ENCODE data around the gene ACE.

Gene ACE

DNA sequence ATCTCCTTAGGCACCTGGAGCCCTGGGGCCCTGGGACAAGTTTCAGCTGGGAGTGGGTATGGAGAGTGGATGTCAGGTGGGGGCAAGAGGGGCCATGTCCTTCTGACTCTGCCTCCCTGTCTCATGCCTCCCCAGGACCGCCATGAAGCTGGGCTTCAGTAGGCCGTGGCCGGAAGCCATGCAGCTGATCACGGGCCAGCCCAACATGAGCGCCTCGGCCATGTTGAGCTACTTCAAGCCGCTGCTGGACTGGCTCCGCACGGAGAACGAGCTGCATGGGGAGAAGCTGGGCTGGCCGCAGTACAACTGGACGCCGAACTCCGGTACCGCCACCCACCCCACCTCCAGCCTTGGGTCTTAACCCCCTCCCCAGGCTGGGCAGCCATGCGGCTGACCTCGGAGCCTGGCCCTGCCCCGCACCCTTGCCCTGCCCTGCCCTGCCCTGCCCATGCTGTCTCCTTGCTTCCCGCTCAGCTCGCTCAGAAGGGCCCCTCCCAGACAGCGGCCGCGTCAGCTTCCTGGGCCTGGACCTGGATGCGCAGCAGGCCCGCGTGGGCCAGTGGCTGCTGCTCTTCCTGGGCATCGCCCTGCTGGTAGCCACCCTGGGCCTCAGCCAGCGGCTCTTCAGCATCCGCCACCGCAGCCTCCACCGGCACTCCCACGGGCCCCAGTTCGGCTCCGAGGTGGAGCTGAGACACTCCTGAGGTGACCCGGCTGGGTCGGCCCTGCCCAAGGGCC, 20.0 kb downstream of the ACE start:
- Histone ChIP-seq H3K27ac (ENCODE audit: low read depth, low read length) (no peak overlapping the region), H3K4me3 (ENCODE audit: low read depth in 1 of 5, low read length in 5 of 5) (no peak overlapping the region), H3K36me3 (ENCODE audit: control insufficient read depth in 5 of 5, insufficient read depth in 5 of 5, low read length in 5 of 5) (peaks cover 0 to 41% (median 28%) of the 10 kb centered on the region in 5 donors), H3K9ac (ENCODE audit: low read length in 5 of 5) (no peak overlapping the region), H3K27me3 (ENCODE audit: control insufficient read depth in 5 of 5, insufficient read depth in 4 of 5, low read length in 5 of 5) (peaks cover 0 to 4% (median 4%) of the 10 kb centered on the region in 5 donors), H3K9me3 (ENCODE audit: control insufficient read depth in 5 of 5, low read length in 5 of 5) (no peaks in the 10 kb centered on the region), H3K4me1 (ENCODE audit: control insufficient read depth in 5 of 5, insufficient read depth in 5 of 5, low read length in 5 of 5) (peaks cover 0 to 3% (median 0%) of the 10 kb centered on the region in 5 donors)

DNA sequence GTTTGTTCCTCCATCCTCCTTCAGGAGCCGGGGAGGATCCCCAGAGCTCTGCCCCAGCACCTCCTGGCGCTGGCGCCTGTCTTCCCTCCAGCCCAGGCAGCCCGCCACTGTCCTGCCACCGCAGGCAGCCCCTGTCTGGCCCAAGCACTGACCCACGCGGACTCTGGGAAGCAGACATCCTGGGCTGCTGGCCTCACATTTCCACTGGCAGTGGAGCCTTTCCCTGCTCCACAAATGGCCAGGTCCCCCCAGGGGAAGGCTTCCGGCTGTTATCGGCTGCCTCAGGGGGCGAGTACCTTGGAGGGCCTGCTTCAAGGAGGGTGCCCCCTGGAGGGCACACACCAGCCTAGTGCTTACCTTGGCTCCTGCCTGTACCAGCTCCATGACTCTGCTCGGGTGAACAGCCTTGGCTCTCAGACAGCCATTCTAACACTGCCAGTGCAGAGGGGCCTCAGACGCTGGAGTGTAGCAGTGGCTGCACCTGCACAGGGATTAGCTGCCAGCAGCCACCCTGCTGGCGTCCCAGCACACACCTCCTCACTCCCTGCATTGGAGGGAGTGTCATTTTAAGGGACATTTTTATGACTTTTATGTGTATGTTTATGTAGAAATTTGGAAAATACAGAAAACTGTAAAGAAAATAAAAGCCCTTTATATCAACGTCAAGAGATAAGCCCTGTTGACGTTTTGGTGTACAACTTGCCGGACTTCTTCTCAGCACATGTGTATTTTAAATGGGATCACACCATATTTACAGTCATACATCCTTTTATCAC, 21.0 kb downstream of the ACE start:
- no peak overlapping the region for H3K4me3 ChIP-seq (ENCODE audit: low read depth in 1 of 5, low read length in 5 of 5)
- H3K27ac ChIP-seq (ENCODE audit: low read depth, low read length), result no peak overlapping the region
- H3K9ac ChIP-seq (ENCODE audit: low read length in 5 of 5), result no peak overlapping the region
- H3K36me3 ChIP-seq (ENCODE audit: control insufficient read depth in 5 of 5, insufficient read depth in 5 of 5, low read length in 5 of 5), result peaks cover 0 to 39% (median 28%) of the 10 kb centered on the region in 5 donors
- H3K9me3 ChIP-seq (ENCODE audit: control insufficient read depth in 5 of 5, low read length in 5 of 5), result no peaks in the 10 kb centered on the region
- peaks cover 0 to 4% (median 4%) of the 10 kb centered on the region in 5 donors for H3K27me3 ChIP-seq (ENCODE audit: control insufficient read depth in 5 of 5, insufficient read depth in 4 of 5, low read length in 5 of 5)
- H3K4me1 ChIP-seq (ENCODE audit: control insufficient read depth in 5 of 5, insufficient read depth in 5 of 5, low read length in 5 of 5), result peaks cover 0 to 3% (median 0%) of the 10 kb centered on the region in 5 donors

DNA sequence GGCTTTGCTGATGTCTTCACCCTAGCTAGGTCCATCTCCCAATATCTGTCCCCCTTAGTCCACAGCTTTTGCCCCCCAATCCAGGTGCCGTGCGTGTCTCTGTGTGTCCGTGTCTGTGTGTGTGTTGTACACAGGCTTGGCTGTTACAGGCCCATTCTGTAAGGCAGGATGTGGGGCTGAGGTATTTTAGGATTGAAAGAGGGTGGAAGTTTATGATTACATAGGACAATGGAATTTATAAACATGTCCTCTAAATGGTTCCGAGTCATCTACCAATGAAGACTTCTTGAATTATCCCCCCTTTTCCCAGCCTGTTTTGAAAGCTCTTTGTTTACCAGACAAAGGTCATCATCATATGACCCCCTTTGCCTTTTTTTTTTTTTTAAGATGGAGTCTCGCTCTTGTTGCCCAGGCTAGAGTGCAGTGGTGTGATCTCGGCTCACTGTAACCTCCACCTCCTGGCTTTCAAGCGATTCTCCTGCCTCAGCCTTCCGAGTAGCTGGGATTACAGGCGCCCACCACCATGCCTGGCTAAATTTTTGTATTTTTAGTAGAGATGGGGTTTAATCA, 21.9 kb downstream of the ACE start:
- no peaks in the 10 kb centered on the region for H3K9me3 ChIP-seq (ENCODE audit: control insufficient read depth in 5 of 5, low read length in 5 of 5)
- H3K4me1 ChIP-seq (ENCODE audit: control insufficient read depth in 5 of 5, insufficient read depth in 5 of 5, low read length in 5 of 5), result peaks cover 0 to 3% (median 0%) of the 10 kb centered on the region in 5 donors
- no peak overlapping the region for H3K27ac ChIP-seq (ENCODE audit: low read depth, low read length)
- peaks cover 0 to 4% (median 4%) of the 10 kb centered on the region in 5 donors for H3K27me3 ChIP-seq (ENCODE audit: control insufficient read depth in 5 of 5, insufficient read depth in 4 of 5, low read length in 5 of 5)
- H3K36me3 ChIP-seq (ENCODE audit: control insufficient read depth in 5 of 5, insufficient read depth in 5 of 5, low read length in 5 of 5), result peaks cover 0 to 32% (median 23%) of the 10 kb centered on the region in 5 donors
- no peak overlapping the region for H3K9ac ChIP-seq (ENCODE audit: low read length in 5 of 5)
- H3K4me3 ChIP-seq (ENCODE audit: low read depth in 1 of 5, low read length in 5 of 5), result no peak overlapping the region

DNA sequence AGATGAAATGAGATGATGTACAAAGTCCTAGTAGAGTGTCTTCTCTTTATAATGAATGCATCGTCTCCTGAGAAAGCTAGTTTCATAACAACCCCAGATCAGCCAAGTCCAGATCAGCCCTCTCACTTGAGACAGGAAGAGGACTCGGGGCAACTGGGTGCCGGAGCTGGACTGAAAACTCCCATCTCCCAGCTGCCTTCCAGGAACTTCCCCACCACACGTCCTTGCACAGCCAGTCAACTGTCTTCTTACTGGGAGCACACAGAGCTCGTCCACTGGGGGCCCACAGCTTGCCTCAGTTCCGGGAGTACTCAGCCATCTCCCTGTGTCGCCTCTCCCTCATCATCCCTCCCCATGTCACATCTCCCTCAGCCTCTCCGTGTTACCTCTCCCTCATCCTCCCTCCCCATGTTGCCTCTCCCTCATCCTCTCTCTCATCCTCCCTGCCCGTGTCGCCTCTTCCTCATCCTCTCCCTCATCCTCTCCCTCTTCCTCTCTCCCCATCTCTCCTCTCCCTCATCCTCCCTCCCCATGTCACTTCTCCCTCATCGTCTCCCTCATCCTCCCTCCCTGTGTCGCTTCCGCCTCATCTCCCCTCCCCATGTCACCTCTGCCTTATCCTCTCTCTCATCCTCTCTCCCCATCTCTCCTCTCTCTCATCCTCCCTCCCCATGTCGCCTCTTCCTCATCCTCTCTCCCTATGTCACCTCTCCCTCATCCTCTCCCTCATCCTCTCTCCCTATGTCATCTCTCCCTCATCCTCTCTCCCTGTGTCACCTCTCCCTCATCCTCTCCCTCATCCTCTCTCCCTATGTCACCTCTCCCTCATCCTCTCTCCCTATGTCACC, 23.9 kb downstream of the ACE start:
- no peak overlapping the region for H3K27ac ChIP-seq (ENCODE audit: low read depth, low read length)
- peaks cover 0 to 14% (median 6%) of the 10 kb centered on the region in 5 donors for H3K36me3 ChIP-seq (ENCODE audit: control insufficient read depth in 5 of 5, insufficient read depth in 5 of 5, low read length in 5 of 5)
- H3K4me3 ChIP-seq (ENCODE audit: low read depth in 1 of 5, low read length in 5 of 5), result no peak overlapping the region
- H3K9ac ChIP-seq (ENCODE audit: low read length in 5 of 5), result no peak overlapping the region
- H3K9me3 ChIP-seq (ENCODE audit: control insufficient read depth in 5 of 5, low read length in 5 of 5), result peaks cover 0 to 3% (median 0%) of the 10 kb centered on the region in 5 donors
- H3K27me3 ChIP-seq (ENCODE audit: control insufficient read depth in 5 of 5, insufficient read depth in 4 of 5, low read length in 5 of 5), result peaks cover 0 to 4% (median 4%) of the 10 kb centered on the region in 5 donors
- H3K4me1 ChIP-seq (ENCODE audit: control insufficient read depth in 5 of 5, insufficient read depth in 5 of 5, low read length in 5 of 5), result peaks cover 0 to 3% (median 0%) of the 10 kb centered on the region in 5 donors

DNA sequence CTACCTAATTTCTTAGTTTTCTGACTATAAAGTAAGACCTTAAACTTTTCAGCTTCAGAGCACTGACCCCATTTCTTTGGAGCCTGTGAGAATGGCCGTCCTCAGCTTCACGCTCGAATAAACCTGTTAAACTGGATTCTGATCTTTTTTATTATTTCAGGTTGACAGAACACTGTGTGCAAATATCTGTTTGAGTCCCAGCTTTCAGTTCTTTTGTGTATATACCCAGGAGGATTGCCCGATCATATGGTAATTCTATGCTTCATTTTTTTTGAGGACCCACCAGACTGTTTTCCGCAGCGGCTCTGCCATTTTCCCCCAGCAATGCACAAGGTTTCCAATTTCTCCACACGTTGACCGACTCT, 26.5 kb downstream of the ACE start:
- peaks cover 0 to 3% (median 0%) of the 10 kb centered on the region in 5 donors for H3K4me1 ChIP-seq (ENCODE audit: control insufficient read depth in 5 of 5, insufficient read depth in 5 of 5, low read length in 5 of 5)
- peaks cover 0 to 19% (median 12%) of the 10 kb centered on the region in 5 donors for H3K27me3 ChIP-seq (ENCODE audit: control insufficient read depth in 5 of 5, insufficient read depth in 4 of 5, low read length in 5 of 5)
- peaks cover 0 to 3% (median 0%) of the 10 kb centered on the region in 5 donors for H3K9me3 ChIP-seq (ENCODE audit: control insufficient read depth in 5 of 5, low read length in 5 of 5)
- no peak overlapping the region for H3K4me3 ChIP-seq (ENCODE audit: low read depth in 1 of 5, low read length in 5 of 5)
- H3K27ac ChIP-seq (ENCODE audit: low read depth, low read length), result no peak overlapping the region
- no peaks in the 10 kb centered on the region for H3K36me3 ChIP-seq (ENCODE audit: control insufficient read depth in 5 of 5, insufficient read depth in 5 of 5, low read length in 5 of 5)
- no peak overlapping the region for H3K9ac ChIP-seq (ENCODE audit: low read length in 5 of 5)

DNA sequence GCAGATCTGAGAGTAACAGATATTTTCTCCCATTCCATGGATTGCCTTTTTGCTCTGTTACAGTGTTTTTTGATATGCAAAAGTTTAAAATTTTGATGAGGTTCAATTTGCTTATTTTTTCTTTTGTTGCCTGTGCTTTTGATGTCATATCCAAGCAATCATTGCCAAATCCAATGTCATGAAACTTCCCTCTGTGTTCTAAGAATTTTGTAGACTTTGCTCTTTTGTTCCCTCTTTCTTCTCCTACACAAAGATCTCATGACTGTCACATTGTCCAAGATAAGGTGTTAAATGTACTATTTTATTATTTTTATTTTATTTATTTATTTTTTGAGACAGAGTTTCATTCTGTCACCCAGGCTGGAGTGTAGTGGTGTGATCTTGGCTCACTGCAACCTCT, 27.4 kb downstream of the ACE start:
- H3K27me3 ChIP-seq (ENCODE audit: control insufficient read depth in 5 of 5, insufficient read depth in 4 of 5, low read length in 5 of 5), result peaks cover 0 to 19% (median 12%) of the 10 kb centered on the region in 5 donors
- no peaks in the 10 kb centered on the region for H3K36me3 ChIP-seq (ENCODE audit: control insufficient read depth in 5 of 5, insufficient read depth in 5 of 5, low read length in 5 of 5)
- peaks cover 0 to 3% (median 0%) of the 10 kb centered on the region in 5 donors for H3K9me3 ChIP-seq (ENCODE audit: control insufficient read depth in 5 of 5, low read length in 5 of 5)
- no peak overlapping the region for H3K27ac ChIP-seq (ENCODE audit: low read depth, low read length)
- H3K9ac ChIP-seq (ENCODE audit: low read length in 5 of 5), result no peak overlapping the region
- no peak overlapping the region for H3K4me3 ChIP-seq (ENCODE audit: low read depth in 1 of 5, low read length in 5 of 5)
- H3K4me1 ChIP-seq (ENCODE audit: control insufficient read depth in 5 of 5, insufficient read depth in 5 of 5, low read length in 5 of 5), result no peaks in the 10 kb centered on the region

DNA sequence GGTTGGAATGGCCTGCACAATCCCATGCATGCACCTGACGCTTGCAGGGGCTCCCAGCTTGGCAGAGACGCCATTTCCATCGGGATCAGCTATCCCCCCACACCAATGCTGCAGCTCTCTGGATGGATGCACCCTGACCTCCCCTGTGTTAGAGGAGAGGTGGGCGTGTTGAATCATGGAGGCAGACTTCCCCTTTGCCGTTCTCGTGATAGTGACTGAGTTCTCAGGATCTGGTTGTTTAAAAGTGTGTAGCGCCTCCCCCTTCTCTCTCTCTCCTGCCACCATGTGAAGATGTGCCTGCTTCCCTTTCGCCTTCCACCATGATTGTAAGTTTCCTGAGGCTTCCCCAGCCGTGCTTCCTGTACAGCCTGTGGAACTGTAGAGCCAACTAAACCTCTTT, 28.5 kb downstream of the ACE start:
- Histone ChIP-seq H3K9me3 (ENCODE audit: control insufficient read depth in 5 of 5, low read length in 5 of 5) (peaks cover 0 to 3% (median 0%) of the 10 kb centered on the region in 5 donors), H3K27ac (ENCODE audit: low read depth, low read length) (no peak overlapping the region), H3K9ac (ENCODE audit: low read length in 5 of 5) (no peak overlapping the region), H3K36me3 (ENCODE audit: control insufficient read depth in 5 of 5, insufficient read depth in 5 of 5, low read length in 5 of 5) (no peaks in the 10 kb centered on the region), H3K4me3 (ENCODE audit: low read depth in 1 of 5, low read length in 5 of 5) (no peak overlapping the region), H3K4me1 (ENCODE audit: control insufficient read depth in 5 of 5, insufficient read depth in 5 of 5, low read length in 5 of 5) (no peaks in the 10 kb centered on the region), H3K27me3 (ENCODE audit: control insufficient read depth in 5 of 5, insufficient read depth in 4 of 5, low read length in 5 of 5) (peaks cover 0 to 19% (median 12%) of the 10 kb centered on the region in 5 donors)

DNA sequence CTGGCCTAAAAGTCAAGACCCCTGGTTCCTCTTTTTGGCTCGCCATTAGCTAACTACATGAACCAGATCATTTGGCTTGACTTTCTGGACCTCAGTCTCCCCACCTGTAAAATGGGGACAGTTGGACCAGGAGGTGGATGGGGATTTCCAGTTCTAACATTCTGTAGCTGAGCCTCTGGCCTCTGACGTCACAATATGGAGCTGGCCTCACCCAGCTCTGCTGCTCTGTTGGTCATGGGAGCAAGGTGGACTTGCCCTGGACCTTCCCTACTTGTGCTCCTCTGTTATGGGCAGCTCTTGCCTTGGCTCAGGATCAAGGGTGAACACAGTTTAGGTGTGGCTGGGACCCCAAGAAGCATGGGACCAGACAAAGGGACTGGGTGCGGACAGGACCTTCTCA, 29.8 kb downstream of the ACE start:
- H3K9me3 ChIP-seq (ENCODE audit: control insufficient read depth in 5 of 5, low read length in 5 of 5), result peaks cover 0 to 3% (median 0%) of the 10 kb centered on the region in 5 donors
- no peaks in the 10 kb centered on the region for H3K4me1 ChIP-seq (ENCODE audit: control insufficient read depth in 5 of 5, insufficient read depth in 5 of 5, low read length in 5 of 5)
- no peaks in the 10 kb centered on the region for H3K36me3 ChIP-seq (ENCODE audit: control insufficient read depth in 5 of 5, insufficient read depth in 5 of 5, low read length in 5 of 5)
- peaks cover 0 to 14% (median 9%) of the 10 kb centered on the region in 5 donors for H3K27me3 ChIP-seq (ENCODE audit: control insufficient read depth in 5 of 5, insufficient read depth in 4 of 5, low read length in 5 of 5)
- H3K9ac ChIP-seq (ENCODE audit: low read length in 5 of 5), result no peak overlapping the region
- H3K27ac ChIP-seq (ENCODE audit: low read depth, low read length), result no peak overlapping the region
- H3K4me3 ChIP-seq (ENCODE audit: low read depth in 1 of 5, low read length in 5 of 5), result no peak overlapping the region

DNA sequence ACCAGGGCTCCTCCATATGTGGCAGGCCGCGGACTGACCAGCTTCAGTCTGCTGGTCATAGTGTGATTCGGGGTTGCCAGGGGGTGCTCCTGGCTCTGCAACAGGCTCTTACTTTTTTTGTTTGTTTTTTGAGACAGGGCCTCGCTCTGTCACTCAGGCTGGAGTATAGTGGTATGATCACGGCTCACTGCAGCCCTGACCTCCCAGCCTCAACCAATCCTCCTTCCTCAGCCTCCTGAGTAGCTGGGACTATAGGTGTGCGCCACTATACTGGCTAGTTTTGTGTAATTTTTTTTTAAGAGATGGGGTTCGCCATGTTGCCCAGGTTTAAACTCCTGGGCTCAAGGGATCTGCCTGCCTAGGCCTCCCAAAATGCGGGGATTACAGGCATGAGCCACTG, 34.5 kb downstream of the ACE start:
- Histone ChIP-seq H3K27ac (ENCODE audit: low read depth, low read length) (no peak overlapping the region), H3K9me3 (ENCODE audit: control insufficient read depth in 5 of 5, low read length in 5 of 5) (no peaks in the 10 kb centered on the region), H3K36me3 (ENCODE audit: control insufficient read depth in 5 of 5, insufficient read depth in 5 of 5, low read length in 5 of 5) (no peaks in the 10 kb centered on the region), H3K9ac (ENCODE audit: low read length in 5 of 5) (no peak overlapping the region), H3K27me3 (ENCODE audit: control insufficient read depth in 5 of 5, insufficient read depth in 4 of 5, low read length in 5 of 5) (peaks cover 0 to 14% (median 7%) of the 10 kb centered on the region in 5 donors), H3K4me3 (ENCODE audit: low read depth in 1 of 5, low read length in 5 of 5) (no peak overlapping the region), H3K4me1 (ENCODE audit: control insufficient read depth in 5 of 5, insufficient read depth in 5 of 5, low read length in 5 of 5) (no peaks in the 10 kb centered on the region)

Measured in subcutaneous abdominal adipose tissue (tissue), 5 donors.